Measurements from ENCODE around the gene CNTROB. TPM values are rescaled to one million over a fixed set of nuclear protein-coding genes. Genes with fewer than 3 reads are reported as not detected.

CNTROB gene
- total and polyA plus RNA-seq, 10 of the 15 experiments (the other 5 are each of a cell fraction or from before 2014, with no cell fraction given) = 2.0 to 36.2 (median 28.2) TPM

GRCh38 chr17:7886227-7887037 is 45.6 kb upstream of the CNTROB start (continued):
- TF ChIP-seq ZBTB4 (CRISPR knock-in tag; IDR thresholded peaks at IDR 0.05) (no peak), GATAD2B (conservative IDR thresholded peaks at IDR 0.05; ENCODE audit: low read depth) (no peak), IKZF1 (conservative IDR thresholded peaks at IDR 0.05) (0 out of 2 replicates have a peak, but pooled peaks have one; percentile 6), JUND (IDR thresholded peaks at IDR 0.05; ENCODE audit: low read depth, low read length) (no peak), ZNF24 (IDR thresholded peaks at IDR 0.05) (no peak), PBX3 (IDR thresholded peaks at IDR 0.05; ENCODE audit: insufficient replicate concordance, low read depth, low read length) (no peak), SKIL (IDR thresholded peaks at IDR 0.05; ENCODE audit: low read depth, poor library complexity, severe bottlenecking) (no peak), MYC (IDR thresholded peaks at IDR 0.05; ENCODE audit: insufficient read depth, insufficient read length, insufficient replicate concordance, low read length, severe bottlenecking) (no peak), CBX3 (IDR thresholded peaks at IDR 0.05; ENCODE audit: borderline replicate concordance, low read depth) (no peak), NKRF (conservative IDR thresholded peaks at IDR 0.05) (peak; percentile 47; the same call in 1 of the 2 replicates), USF2 (IDR thresholded peaks at IDR 0.05; ENCODE audit: borderline replicate concordance, low read depth, low read length) (no peak), MLLT1 (IDR thresholded peaks at IDR 0.05) (no peak), SIN3A (IDR thresholded peaks at IDR 0.05; ENCODE audit: low read depth, low read length) (peak; percentile 29; the same call in 1 of the 2 replicates)
